Measurements from ENCODE around the gene PI4KA.

DNA sequence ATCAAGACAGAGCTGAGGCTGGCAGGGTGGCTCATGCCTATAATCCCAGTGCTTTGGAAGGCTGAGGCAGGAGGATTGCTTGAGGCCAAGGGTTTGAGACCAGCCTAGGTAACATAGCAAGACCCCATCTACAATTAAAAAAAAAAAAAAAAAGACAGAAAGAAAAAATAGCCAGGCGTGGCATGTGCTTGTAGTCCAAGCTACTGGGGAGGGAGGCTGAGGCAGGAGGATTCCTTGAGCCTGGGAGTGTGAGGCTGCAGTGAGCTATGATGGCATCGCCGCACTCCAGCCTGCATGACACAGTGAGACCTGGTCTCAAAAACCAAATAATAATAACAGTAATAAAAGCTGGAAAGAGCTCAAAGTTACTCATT lies 75.3 kb downstream of the PI4KA start:
- TF ChIP-seq POLR2A (IDR thresholded peaks at IDR 0.05): no peak
- TF ChIP-seq, protein P1, sequence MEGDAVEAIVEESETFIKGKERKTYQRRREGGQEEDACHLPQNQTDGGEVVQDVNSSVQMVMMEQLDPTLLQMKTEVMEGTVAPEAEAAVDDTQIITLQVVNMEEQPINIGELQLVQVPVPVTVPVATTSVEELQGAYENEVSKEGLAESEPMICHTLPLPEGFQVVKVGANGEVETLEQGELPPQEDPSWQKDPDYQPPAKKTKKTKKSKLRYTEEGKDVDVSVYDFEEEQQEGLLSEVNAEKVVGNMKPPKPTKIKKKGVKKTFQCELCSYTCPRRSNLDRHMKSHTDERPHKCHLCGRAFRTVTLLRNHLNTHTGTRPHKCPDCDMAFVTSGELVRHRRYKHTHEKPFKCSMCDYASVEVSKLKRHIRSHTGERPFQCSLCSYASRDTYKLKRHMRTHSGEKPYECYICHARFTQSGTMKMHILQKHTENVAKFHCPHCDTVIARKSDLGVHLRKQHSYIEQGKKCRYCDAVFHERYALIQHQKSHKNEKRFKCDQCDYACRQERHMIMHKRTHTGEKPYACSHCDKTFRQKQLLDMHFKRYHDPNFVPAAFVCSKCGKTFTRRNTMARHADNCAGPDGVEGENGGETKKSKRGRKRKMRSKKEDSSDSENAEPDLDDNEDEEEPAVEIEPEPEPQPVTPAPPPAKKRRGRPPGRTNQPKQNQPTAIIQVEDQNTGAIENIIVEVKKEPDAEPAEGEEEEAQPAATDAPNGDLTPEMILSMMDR (IDR thresholded peaks at IDR 0.05): no peak
- no peak for TF ChIP-seq POLR2AphosphoS5 (IDR thresholded peaks at IDR 0.05)

Measured in prostate gland (tissue), 2 donors.